ENCODE results near the gene PRDX4. TPM values are rescaled to one million over a fixed set of nuclear protein-coding genes. Genes with fewer than 3 reads are reported as not detected.

The PRDX4 gene
- total and polyA plus RNA-seq, 2 of the 8 experiments (the other 6 are each of a cell fraction or from before 2014, with no cell fraction given) = 130 TPM

GRCh38 chrX:23692166-23692565 lies 24.9 kb downstream of the PRDX4 start:
- CTCF ChIA-PET (ENCODE audit: partially characterized antibody) = no interaction called here
- FAIRE-seq = no peak
- no peak overlapping the region for H3K23ac ChIP-seq (ENCODE audit: insufficient read length)

More at GRCh38 chrX:23692166-23692565, 24.9 kb downstream of the PRDX4 start:
- Histone ChIP-seq H3K79me2 (ENCODE audit: control insufficient read depth in 1 of 2, insufficient read depth in 2 of 2, low read length in 2 of 2) (no peaks in the 10 kb centered on the region), H3K79me1 (ENCODE audit: low read depth, low read length) (no peaks in the 10 kb centered on the region), H2AFZ (ENCODE audit: low read length) (no peak overlapping the region), H3K18ac (ENCODE audit: extremely low read depth, low read length) (no peak overlapping the region), H3K9me3 (ENCODE audit: insufficient read depth in 2 of 2, low read depth in 1 of 2, low read length in 1 of 2) (no peaks in the 10 kb centered on the region), H3K4me3 (ENCODE audit: extremely low read depth in 1 of 4, insufficient read depth in 2 of 4, low read depth in 3 of 4, low read length in 4 of 4) (no peak overlapping the region), H3K56ac (replicated peaks; ENCODE audit: insufficient read length, low read depth, low read length) (no peak overlapping the region), H4K91ac (replicated peaks; ENCODE audit: insufficient read length, low read length) (no peak overlapping the region), H4K8ac (ENCODE audit: extremely low read depth, insufficient read depth, low read length) (no peak overlapping the region), H4K20me1 (replicated peaks in 1 of 2; ENCODE audit: control insufficient read depth in 1 of 2, insufficient read depth in 2 of 2, low read length in 2 of 2) (no peaks in the 10 kb centered on the region), H3K27ac (ENCODE audit: low read depth, low read length) (no peak overlapping the region), H3K36me3 (ENCODE audit: control insufficient read depth in 2 of 4, insufficient read depth in 4 of 4, low read length in 3 of 4) (no peaks in the 10 kb centered on the region), H2BK120ac (replicated peaks; ENCODE audit: low read depth, low read length) (no peak overlapping the region), H3K4me2 (ENCODE audit: insufficient read depth in 1 of 2, low read depth in 2 of 2, low read length in 2 of 2) (no peak overlapping the region), H2BK20ac (ENCODE audit: low read length) (no peak overlapping the region), H2AK5ac (ENCODE audit: low read depth, low read length) (no peak overlapping the region), H3K23me2 (ENCODE audit: low read depth, low read length) (no peaks in the 10 kb centered on the region), H2BK15ac (ENCODE audit: low read length) (no peak overlapping the region), H2BK12ac (ENCODE audit: low read depth, low read length) (no peak overlapping the region), H3K14ac (ENCODE audit: insufficient read length) (no peak overlapping the region), H3K27me3 (replicated peaks in 1 of 4; ENCODE audit: control insufficient read depth in 3 of 4, extremely low read depth in 1 of 4, insufficient read depth in 3 of 4, low read length in 3 of 4) (no peaks in the 10 kb centered on the region), H2BK5ac (ENCODE audit: low read depth, low read length) (no peak overlapping the region), H3K4me1 (replicated peaks in 1 of 4; ENCODE audit: control insufficient read depth in 3 of 4, insufficient read depth in 4 of 4, low read length in 3 of 4) (no peaks in the 10 kb centered on the region), H3K9ac (replicated peaks in 1 of 4; ENCODE audit: extremely low read depth in 1 of 4, low read depth in 3 of 4, low read length in 3 of 4) (no peak overlapping the region), H3K4ac (replicated peaks; ENCODE audit: insufficient read length, low read depth, low read length) (no peak overlapping the region), H4K5ac (ENCODE audit: insufficient read length, low read depth, low read length) (no peak overlapping the region)
- WGBS, 2 experiments (ENCODE audit: extremely low coverage in 1 of 2, insufficient coverage in 1 of 2, insufficient read length in 1 of 2, insufficient replicate concordance in 2 of 2, low coverage in 1 of 2, low lambda C conversion rate in 2 of 2, missing lambda C conversion rate in 1 of 2) = 97% methylated on average over 3 of the region's 8 CpGs; no CpG with 5 or more reads in 1 of the 2 experiments
- POLR2A ChIA-PET (ENCODE audit: partially characterized antibody) = no interaction called here
- TF ChIP-seq RFX5 (IDR thresholded peaks at IDR 0.05; ENCODE audit: borderline replicate concordance, low read depth, low read length) (no peak), CREB1 (IDR thresholded peaks at IDR 0.05) (no peak), CHD1 (IDR thresholded peaks at IDR 0.05; ENCODE audit: low read depth, low read length) (no peak), E2F6 (IDR thresholded peaks at IDR 0.05) (no peak)
- DNase-seq (ENCODE audit: low read depth in 1 of 2, low spot score in 2 of 2) = no peak

Measured in H1 (cell line).